Mammary epithelial cell (primary cell): ENCODE results near the gene GLRA3.

ENCODE experiments used
- CTCF ChIP-seq, 2 donors: IDR thresholded peaks in 1 of 2; conservative IDR thresholded peaks in 1 of 2; 2 replicates each; pipeline ENCODE4 v1.5.1; 2011 to 2012; ENCODE audit warnings: inconsistent platforms in 2 of 2, low read length in 2 of 2, mild to moderate bottlenecking in 2 of 2, control low read depth in 1 of 2, low read depth in 1 of 2; ENCODE audit not compliant: insufficient read depth in 1 of 2; ENCODE audit errors: extremely low read depth in 1 of 2
- EZH2 ChIP-seq: IDR thresholded peaks from 2 replicates; pipeline ENCODE4 v1.6.1; 2012; ENCODE audit warnings: low read length, inconsistent platforms, borderline replicate concordance

- no peak for TF ChIP-seq CTCF (conservative IDR thresholded peaks at IDR 0.05 in 1 of 2, IDR thresholded peaks at IDR 0.05 in 1 of 2; ENCODE audit: extremely low read depth in 1 of 2, insufficient read depth in 1 of 2, low read depth in 1 of 2, low read length in 2 of 2)
- no peak for TF ChIP-seq EZH2
Observed at GRCh38 chr4:174627473-174627872, 201.6 kb downstream of the GLRA3 start.
